HEK293 (cell line): ENCODE data around the gene ST6GALNAC1.

ENCODE experiments used
- CTCF ChIA-PET: fragments of 350-600 bp; formaldehyde crosslinking; extraction: SDS; loops from one replicate; lab custom pipeline; 2021; ENCODE audit warnings: antibody characterized with exemption; lab: Yijun Ruan, JAX
- POLR2A ChIA-PET: fragments of 300-600 bp; formaldehyde crosslinking; extraction: SDS; loops from one replicate; lab custom pipeline; 2020; ENCODE audit warnings: antibody characterized with exemption, inconsistent platforms; lab: Yijun Ruan, JAX
- H3K27ac ChIP-seq: fragments of 200-500 bp; sonication (Bioruptor generic); 2 replicates; pipeline ENCODE4 v1.5.1; 2014; ENCODE audit warnings: low read depth, low read length, control low read depth, inconsistent platforms; ENCODE audit errors: extremely low read depth
- H3K36me3 ChIP-seq, 2 experiments: fragments of 200-500 bp in 1 of 2; sonication (Bioruptor generic) in 1 of 2; 1 replicate in 1 of 2; 2 replicates in 1 of 2; pipeline ENCODE4 v1.5.1; 2014 to 2017; ENCODE audit warnings: inconsistent platforms in 2 of 2, low read length in 2 of 2; ENCODE audit not compliant: control insufficient read depth in 2 of 2, insufficient read depth in 1 of 2
- H3K4me1 ChIP-seq: fragments of 200-500 bp; sonication (Bioruptor generic); 2 replicates; pipeline ENCODE4 v1.5.1; 2014; ENCODE audit warnings: mild to moderate bottlenecking, low read length, inconsistent platforms; ENCODE audit not compliant: control insufficient read depth, insufficient read depth
- H3K4me3 ChIP-seq: 2 replicates; pipeline ENCODE4 v1.5.1; 2011; ENCODE audit warnings: low read depth, mild to moderate bottlenecking, control low read depth, low read length, moderate library complexity
- H3K9me3 ChIP-seq: fragments of 200-500 bp; sonication (Bioruptor generic); 2 replicates; pipeline ENCODE4 v1.5.1; 2014; ENCODE audit warnings: low read depth, low read length, inconsistent platforms; ENCODE audit not compliant: control insufficient read depth, insufficient read depth
- PRDM1 ChIP-seq: fragments of 450-650 bp; formaldehyde crosslinking; IDR thresholded peaks from 2 replicates; pipeline ENCODE4; 2016; ENCODE audit warnings: missing biosample characterization, missing genetic modification characterization
- REST ChIP-seq: fragments of 450-650 bp; formaldehyde crosslinking; IDR thresholded peaks from 2 replicates; pipeline ENCODE4 v1.5.1; 2016; ENCODE audit warnings: missing biosample characterization, missing genetic modification characterization
- ZBTB48 ChIP-seq: fragments of 450-650 bp; formaldehyde crosslinking; IDR thresholded peaks from 2 replicates; pipeline ENCODE4 v1.5.1; 2016; ENCODE audit warnings: missing biosample characterization, missing genetic modification characterization
- ZFHX2 ChIP-seq: fragments of 450-650 bp; formaldehyde crosslinking; conservative IDR thresholded peaks from 2 replicates; pipeline ENCODE4 v1.5.1; 2016; ENCODE audit warnings: missing biosample characterization, missing genetic modification characterization
- ZNF24 ChIP-seq: fragments of 450-650 bp; formaldehyde crosslinking; IDR thresholded peaks from 2 replicates; pipeline ENCODE4 v1.5.1; 2016; ENCODE audit warnings: missing biosample characterization, missing genetic modification characterization
- ZNF311 ChIP-seq: fragments of 450-650 bp; formaldehyde crosslinking; IDR thresholded peaks from 2 replicates; pipeline ENCODE4 v1.5.1; 2017; ENCODE audit warnings: missing biosample characterization, missing genetic modification characterization, borderline replicate concordance
- ZNF366 ChIP-seq: fragments of 450-650 bp; formaldehyde crosslinking; conservative IDR thresholded peaks from 2 replicates; pipeline ENCODE4 v1.5.1; 2016; ENCODE audit warnings: missing biosample characterization, missing genetic modification characterization
- ZNF529 ChIP-seq: fragments of 450-650 bp; formaldehyde crosslinking; IDR thresholded peaks from 2 replicates; pipeline ENCODE4 v1.5.1; 2017; ENCODE audit warnings: missing genetic modification characterization, missing biosample characterization; ENCODE audit not compliant: insufficient replicate concordance
- ZNF561 ChIP-seq: fragments of 450-650 bp; IDR thresholded peaks from 2 replicates; pipeline ENCODE4 v1.5.1; 2018; ENCODE audit warnings: missing biosample characterization, missing genetic modification characterization, borderline replicate concordance
- ZNF600 ChIP-seq: fragments of 450-650 bp; formaldehyde crosslinking; IDR thresholded peaks from 2 replicates; pipeline ENCODE4 v1.5.1; 2016; ENCODE audit warnings: missing biosample characterization, missing genetic modification characterization
- ZNF645 ChIP-seq: fragments of 450-650 bp; formaldehyde crosslinking; IDR thresholded peaks from 2 replicates; pipeline ENCODE4; 2016; ENCODE audit warnings: missing biosample characterization, missing genetic modification characterization
- ZNF777 ChIP-seq: fragments of 450-650 bp; formaldehyde crosslinking; IDR thresholded peaks from 2 replicates; pipeline ENCODE4 v1.5.1; 2017; ENCODE audit warnings: missing biosample characterization, missing genetic modification characterization, borderline replicate concordance
- ZNF837 ChIP-seq: fragments of 450-650 bp; formaldehyde crosslinking; IDR thresholded peaks from 2 replicates; pipeline ENCODE4 v1.5.1; 2016; ENCODE audit warnings: missing biosample characterization, missing genetic modification characterization
- TF ChIP-seq, protein P1 (sequence below): fragments of 450-650 bp; formaldehyde crosslinking; IDR thresholded peaks from 2 replicates; pipeline ENCODE4 v1.5.1; 2017; ENCODE audit warnings: missing biosample characterization, mild to moderate bottlenecking, missing genetic modification characterization, moderate library complexity
- TF ChIP-seq, protein P2 (sequence below): fragments of 450-650 bp; formaldehyde crosslinking; IDR thresholded peaks from 2 replicates; pipeline ENCODE4 v1.5.1; 2016; ENCODE audit warnings: missing biosample characterization, missing genetic modification characterization
- TF ChIP-seq, protein P3 (sequence below): fragments of 450-650 bp; formaldehyde crosslinking; IDR thresholded peaks from 2 replicates; pipeline ENCODE4 v1.5.1; 2016; ENCODE audit warnings: missing biosample characterization, missing genetic modification characterization
- TF ChIP-seq, protein P4 (sequence below): fragments of 450-650 bp; formaldehyde crosslinking; IDR thresholded peaks from 2 replicates; pipeline ENCODE4 v1.5.1; 2016; ENCODE audit warnings: missing biosample characterization, missing genetic modification characterization

Gene ST6GALNAC1

DNA sequence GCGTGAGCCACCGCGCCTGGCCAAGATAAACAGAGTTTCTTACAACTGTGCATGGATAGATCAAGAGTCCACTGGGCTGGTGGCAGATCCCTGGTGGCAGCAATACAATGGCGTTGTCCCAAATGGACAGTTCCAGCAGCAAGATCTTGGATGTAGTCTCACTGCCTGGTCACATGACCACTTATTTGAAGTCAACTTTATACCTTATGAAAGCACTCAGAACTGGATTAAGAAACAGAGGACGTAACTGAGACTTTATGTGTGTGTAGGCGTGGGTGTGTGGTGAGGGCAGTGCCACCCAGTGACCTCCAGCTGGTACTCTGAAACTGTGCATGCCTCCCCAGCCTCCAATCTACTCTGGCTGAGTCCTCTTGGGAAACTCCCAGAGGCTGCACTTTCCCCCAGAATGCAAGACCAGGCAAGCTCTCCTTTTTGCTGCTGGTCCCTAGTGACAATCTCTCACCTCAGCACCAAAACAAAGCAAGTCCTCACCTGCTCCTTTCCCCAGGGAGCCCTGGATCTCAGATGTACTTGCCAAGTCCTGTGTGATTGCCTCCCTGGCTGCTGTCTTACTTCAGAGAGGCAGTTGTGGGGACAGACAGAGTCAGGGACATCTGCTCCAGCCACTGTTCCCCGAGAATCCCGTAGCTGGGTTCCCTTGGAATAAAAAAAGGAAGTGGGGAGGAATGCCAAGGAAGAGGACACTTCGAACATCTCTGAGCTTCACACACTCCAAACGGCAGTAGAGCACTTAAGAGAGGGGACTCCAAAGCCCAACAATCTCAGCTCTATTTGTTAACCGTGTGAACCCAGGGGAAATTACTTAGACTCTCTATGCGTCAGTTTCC, 46.2 kb downstream of the ST6GALNAC1 start:
- CTCF ChIA-PET = interaction anchor here (1.1 to 1.7 kb wide), 3 partner anchors 26 to 83 kb away, joined by 3 to 12 read pairs (median 4); no protein-coding TSS in a partner anchor
- peak; percentile 34; the same call in 1 of the 2 replicates for TF ChIP-seq ZNF366
- TF ChIP-seq, protein P1, sequence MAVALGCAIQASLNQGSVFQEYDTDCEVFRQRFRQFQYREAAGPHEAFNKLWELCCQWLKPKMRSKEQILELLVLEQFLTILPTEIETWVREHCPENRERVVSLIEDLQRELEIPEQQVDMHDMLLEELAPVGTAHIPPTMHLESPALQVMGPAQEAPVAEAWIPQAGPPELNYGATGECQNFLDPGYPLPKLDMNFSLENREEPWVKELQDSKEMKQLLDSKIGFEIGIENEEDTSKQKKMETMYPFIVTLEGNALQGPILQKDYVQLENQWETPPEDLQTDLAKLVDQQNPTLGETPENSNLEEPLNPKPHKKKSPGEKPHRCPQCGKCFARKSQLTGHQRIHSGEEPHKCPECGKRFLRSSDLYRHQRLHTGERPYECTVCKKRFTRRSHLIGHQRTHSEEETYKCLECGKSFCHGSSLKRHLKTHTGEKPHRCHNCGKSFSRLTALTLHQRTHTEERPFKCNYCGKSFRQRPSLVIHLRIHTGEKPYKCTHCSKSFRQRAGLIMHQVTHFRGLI = peak; percentile 17; the same call in 1 of the 2 replicates
- TF ChIP-seq ZNF561 (tag by site-specific recombination) = no peak
- TF ChIP-seq ZFHX2 = peak; percentile 41
- no peak for TF ChIP-seq PRDM1
- TF ChIP-seq, protein P2, sequence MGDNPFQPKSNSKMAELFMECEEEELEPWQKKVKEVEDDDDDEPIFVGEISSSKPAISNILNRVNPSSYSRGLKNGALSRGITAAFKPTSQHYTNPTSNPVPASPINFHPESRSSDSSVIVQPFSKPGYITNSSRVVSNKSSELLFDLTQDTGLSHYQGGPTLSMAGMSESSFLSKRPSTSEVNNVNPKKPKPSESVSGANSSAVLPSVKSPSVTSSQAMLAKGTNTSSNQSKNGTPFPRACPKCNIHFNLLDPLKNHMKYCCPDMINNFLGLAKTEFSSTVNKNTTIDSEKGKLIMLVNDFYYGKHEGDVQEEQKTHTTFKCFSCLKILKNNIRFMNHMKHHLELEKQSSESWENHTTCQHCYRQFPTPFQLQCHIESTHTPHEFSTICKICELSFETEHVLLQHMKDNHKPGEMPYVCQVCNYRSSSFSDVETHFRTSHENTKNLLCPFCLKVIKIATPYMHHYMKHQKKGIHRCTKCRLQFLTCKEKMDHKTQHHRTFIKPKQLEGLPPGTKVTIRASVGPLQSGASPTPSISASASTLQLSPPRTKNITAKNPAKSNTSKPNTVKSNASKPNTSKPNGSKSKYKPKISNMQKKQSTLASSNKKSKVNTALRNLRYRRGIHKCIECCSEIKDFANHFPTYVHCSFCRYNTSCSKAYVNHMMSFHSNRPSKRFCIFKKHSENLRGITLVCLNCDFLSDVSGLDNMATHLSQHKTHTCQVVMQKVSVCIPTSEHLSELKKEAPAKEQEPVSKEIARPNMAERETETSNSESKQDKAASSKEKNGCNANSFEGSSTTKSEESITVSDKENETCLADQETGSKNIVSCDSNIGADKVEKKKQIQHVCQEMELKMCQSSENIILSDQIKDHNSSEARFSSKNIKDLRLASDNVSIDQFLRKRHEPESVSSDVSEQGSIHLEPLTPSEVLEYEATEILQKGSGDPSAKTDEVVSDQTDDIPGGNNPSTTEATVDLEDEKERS (tag by site-specific recombination) = no peak
- TF ChIP-seq, protein P3, sequence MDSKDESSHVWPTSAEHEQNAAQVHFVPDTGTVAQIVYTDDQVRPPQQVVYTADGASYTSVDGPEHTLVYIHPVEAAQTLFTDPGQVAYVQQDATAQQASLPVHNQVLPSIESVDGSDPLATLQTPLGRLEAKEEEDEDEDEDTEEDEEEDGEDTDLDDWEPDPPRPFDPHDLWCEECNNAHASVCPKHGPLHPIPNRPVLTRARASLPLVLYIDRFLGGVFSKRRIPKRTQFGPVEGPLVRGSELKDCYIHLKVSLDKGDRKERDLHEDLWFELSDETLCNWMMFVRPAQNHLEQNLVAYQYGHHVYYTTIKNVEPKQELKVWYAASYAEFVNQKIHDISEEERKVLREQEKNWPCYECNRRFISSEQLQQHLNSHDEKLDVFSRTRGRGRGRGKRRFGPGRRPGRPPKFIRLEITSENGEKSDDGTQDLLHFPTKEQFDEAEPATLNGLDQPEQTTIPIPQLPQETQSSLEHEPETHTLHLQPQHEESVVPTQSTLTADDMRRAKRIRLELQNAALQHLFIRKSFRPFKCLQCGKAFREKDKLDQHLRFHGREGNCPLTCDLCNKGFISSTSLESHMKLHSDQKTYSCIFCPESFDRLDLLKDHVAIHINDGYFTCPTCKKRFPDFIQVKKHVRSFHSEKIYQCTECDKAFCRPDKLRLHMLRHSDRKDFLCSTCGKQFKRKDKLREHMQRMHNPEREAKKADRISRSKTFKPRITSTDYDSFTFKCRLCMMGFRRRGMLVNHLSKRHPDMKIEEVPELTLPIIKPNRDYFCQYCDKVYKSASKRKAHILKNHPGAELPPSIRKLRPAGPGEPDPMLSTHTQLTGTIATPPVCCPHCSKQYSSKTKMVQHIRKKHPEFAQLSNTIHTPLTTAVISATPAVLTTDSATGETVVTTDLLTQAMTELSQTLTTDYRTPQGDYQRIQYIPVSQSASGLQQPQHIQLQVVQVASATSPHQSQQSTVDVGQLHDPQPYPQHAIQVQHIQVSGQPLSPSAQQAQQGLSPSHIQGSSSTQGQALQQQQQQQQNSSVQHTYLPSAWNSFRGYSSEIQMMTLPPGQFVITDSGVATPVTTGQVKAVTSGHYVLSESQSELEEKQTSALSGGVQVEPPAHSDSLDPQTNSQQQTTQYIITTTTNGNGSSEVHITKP (tag by site-specific recombination) = peak; percentile 9; the same call in 1 of the 2 replicates
- peak; percentile 63; the same call in 1 of the 2 replicates for TF ChIP-seq ZBTB48 (tag by site-specific recombination)
- TF ChIP-seq REST (tag by site-specific recombination) = 0 out of 2 replicates have a peak, but pooled peaks have one; percentile 19

GRCh38 chr17:76594690-76595089, 48.9 kb downstream of the ST6GALNAC1 start:
- Histone ChIP-seq H3K4me3 (no peak overlapping the region), H3K9me3 (no peaks in the 10 kb centered on the region), H3K4me1 (peaks cover 6% of the 10 kb centered on the region; the same call in 1 of the 2 replicates), H3K36me3 (no peaks in the 10 kb centered on the region), H3K27ac (no peak overlapping the region)
- POLR2A ChIA-PET = interaction anchor here (1.0 to 1.6 kb wide), 2 partner anchors 9 to 54 kb away, joined by 3 to 8 read pairs; partner anchors contain the start of gene PRCD
- CTCF ChIA-PET = interaction anchor here (0.6 to 2.9 kb wide), 8 partner anchors 19 to 598 kb away, joined by 3 to 13 read pairs (median 4); no protein-coding TSS in a partner anchor
- TF ChIP-seq ZNF645 (tag by site-specific recombination) (no peak), ZNF24 (tag by site-specific recombination) (no peak), ZNF366 (no peak), ZNF600 (tag by site-specific recombination) (no peak), ZNF529 (tag by site-specific recombination) (no peak), ZNF311 (tag by site-specific recombination) (no peak), ZNF837 (tag by site-specific recombination) (no peak), ZNF777 (tag by site-specific recombination) (no peak)
- TF ChIP-seq, protein P4, sequence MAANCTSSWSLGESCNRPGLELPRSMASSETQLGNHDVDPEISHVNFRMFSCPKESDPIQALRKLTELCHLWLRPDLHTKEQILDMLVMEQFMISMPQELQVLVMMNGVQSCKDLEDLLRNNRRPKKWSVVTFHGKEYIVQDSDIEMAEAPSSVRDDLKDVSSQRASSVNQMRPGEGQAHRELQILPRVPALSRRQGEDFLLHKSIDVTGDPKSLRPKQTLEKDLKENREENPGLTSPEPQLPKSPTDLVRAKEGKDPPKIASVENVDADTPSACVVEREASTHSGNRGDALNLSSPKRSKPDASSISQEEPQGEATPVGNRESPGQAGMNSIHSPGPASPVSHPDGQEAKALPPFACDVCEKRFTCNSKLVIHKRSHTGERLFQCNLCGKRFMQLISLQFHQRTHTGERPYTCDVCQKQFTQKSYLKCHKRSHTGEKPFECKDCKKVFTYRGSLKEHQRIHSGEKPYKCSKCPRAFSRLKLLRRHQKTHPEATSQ = no peak

More for the DNA sequence above, 46.2 kb downstream of the ST6GALNAC1 start:
- Histone ChIP-seq H3K36me3 (no peaks in the 10 kb centered on the region), H3K4me3 (no peak overlapping the region), H3K4me1 (peaks cover 6% of the 10 kb centered on the region; the same call in 1 of the 2 replicates), H3K9me3 (no peaks in the 10 kb centered on the region), H3K27ac (no peak overlapping the region)
- POLR2A ChIA-PET = no interaction called here
